Left ventricle myocardium inferior (tissue), 1 donor: ENCODE data around the gene THOC6. TPM values are rescaled to one million over a fixed set of nuclear protein-coding genes. Genes with fewer than 3 reads are reported as not detected.
A peak's percentile ranks its signal among the peaks of the same experiment; 100 is the strongest.

Experiments used
- DNase-seq: peaks from one replicate; pipeline ENCODE4 v3.0.0-alpha.2; 2020
- H3K27ac ChIP-seq: fragments of 200-600 bp; replicated peaks from 2 replicates; pipeline ENCODE4 v1.8.0; 2021
- H3K27me3 ChIP-seq: fragments of 200-600 bp; 2 replicates; pipeline ENCODE4 v1.8.0; 2021; ENCODE audit warnings: low read depth
- H3K36me3 ChIP-seq: fragments of 200-600 bp; 2 replicates; pipeline ENCODE4 v1.8.0; 2021
- H3K4me1 ChIP-seq: fragments of 200-600 bp; 2 replicates; pipeline ENCODE4 v1.8.0; 2021
- H3K4me3 ChIP-seq: fragments of 200-600 bp; 2 replicates; pipeline ENCODE4 v1.8.0; 2021; ENCODE audit warnings: mild to moderate bottlenecking, moderate library complexity
- H3K9me3 ChIP-seq: fragments of 200-600 bp; replicated peaks from 2 replicates; pipeline ENCODE4 v1.8.0; 2021
- intact Hi-C: fragments of 100-400 bp; cut with micrococcal nuclease; formaldehyde crosslinking; loops from one replicate; pipeline ENCODE4 v1.11.0; 2022
- total RNA-seq: library from RNA; stranded (reverse); fragmentation: NEBNext Ultra II Directional; extraction: Animal tissue kit (Norgen Biotek cat#: 25700); gene quantifications from one replicate; pipeline ENCODE4 v1.2.1, GENCODE V29; 2021
- TF ChIP-seq, protein P1 (sequence below): fragments of 200-600 bp; IDR thresholded peaks from 2 replicates; pipeline ENCODE4 v1.8.0; 2021; ENCODE audit warnings: antibody characterized with exemption, mild to moderate bottlenecking, borderline replicate concordance
- donor health status: DM: no; HTN: yes; CAD: no; lungs with severe emphysema.

THOC6 gene
- total RNA-seq, 1 donor from 2014 or later = 9.1 TPM

DNA sequence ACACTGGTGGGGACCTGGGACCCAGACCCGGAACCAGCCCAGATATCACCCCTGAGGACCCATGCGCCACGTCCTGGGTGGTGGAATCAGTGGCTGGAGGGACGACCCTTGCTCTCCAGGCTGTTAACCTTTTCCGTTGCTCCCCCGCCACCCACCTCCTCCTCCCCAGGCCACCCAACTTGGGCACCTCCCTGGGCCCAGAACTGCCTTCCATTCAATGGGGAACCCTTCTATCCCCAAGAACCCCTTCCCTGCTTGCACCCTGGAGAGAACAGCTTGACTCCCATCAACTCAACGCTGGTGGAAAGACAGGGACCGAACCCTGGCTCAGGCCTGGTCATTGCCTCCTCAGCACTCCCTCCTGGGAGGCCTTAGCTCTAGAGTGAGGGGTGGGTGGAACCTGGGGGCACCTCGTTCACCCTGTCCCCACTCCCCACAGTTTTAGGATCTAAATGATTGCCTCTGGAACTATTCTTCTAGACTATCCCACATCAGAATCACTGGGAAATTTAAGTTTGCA, 35.9 kb downstream of the THOC6 start:
- Histone ChIP-seq H3K4me1 (peaks cover 39% of the 10 kb centered on the region), H3K27me3 (no peaks in the 10 kb centered on the region), H3K27ac (peak overlapping the region; percentile 90), H3K4me3 (peak overlapping the region; percentile 98), H3K36me3 (no peaks in the 10 kb centered on the region), H3K9me3 (no peaks in the 10 kb centered on the region)
- TF ChIP-seq, protein P1, sequence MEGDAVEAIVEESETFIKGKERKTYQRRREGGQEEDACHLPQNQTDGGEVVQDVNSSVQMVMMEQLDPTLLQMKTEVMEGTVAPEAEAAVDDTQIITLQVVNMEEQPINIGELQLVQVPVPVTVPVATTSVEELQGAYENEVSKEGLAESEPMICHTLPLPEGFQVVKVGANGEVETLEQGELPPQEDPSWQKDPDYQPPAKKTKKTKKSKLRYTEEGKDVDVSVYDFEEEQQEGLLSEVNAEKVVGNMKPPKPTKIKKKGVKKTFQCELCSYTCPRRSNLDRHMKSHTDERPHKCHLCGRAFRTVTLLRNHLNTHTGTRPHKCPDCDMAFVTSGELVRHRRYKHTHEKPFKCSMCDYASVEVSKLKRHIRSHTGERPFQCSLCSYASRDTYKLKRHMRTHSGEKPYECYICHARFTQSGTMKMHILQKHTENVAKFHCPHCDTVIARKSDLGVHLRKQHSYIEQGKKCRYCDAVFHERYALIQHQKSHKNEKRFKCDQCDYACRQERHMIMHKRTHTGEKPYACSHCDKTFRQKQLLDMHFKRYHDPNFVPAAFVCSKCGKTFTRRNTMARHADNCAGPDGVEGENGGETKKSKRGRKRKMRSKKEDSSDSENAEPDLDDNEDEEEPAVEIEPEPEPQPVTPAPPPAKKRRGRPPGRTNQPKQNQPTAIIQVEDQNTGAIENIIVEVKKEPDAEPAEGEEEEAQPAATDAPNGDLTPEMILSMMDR = no peak
- intact Hi-C loops = loop anchor here (10.0 kb wide), 1 partner anchor 65 kb away; no protein-coding TSS in a partner anchor
- DNase-seq = no peak

DNA sequence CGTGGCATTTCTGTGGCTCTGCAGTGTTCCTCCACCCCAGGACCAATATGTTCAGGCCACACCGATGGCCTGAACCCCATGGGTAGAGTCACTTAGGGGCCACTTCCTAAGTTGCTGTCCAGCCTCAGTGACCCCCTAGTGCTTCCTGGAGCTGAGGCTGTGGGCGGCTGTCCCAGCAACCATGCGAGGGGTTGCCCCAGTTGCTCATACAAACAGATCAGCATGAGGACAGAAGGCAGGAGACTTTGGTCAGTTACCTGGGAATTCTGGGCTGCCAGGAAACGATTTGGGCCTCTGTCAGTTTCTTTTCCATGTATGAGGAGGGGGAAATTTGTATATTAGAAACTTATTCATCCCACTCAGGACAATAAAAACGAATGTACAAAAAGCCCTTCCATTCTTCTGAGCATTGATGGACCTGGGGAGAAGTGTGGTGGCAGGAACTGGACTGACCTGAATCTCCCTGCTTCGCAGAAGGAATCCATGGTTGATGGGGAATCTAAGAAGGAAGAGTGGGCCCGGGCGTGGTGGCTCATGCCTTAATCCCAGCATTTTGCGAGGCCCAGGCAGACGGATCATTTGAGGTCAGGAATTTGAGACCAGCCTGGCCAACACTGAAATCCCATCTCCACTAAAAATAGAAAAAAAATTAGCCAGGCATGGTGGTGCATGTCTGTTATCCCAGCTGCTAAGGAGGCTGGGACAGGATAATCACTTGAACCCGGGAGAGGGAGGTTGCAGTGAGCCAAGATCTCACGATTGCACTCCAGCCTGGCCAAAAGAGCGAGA, 36.7 kb downstream of the THOC6 start:
- Histone ChIP-seq H3K4me1 (peaks cover 45% of the 10 kb centered on the region), H3K4me3 (no peak overlapping the region), H3K36me3 (no peaks in the 10 kb centered on the region), H3K27me3 (no peaks in the 10 kb centered on the region), H3K9me3 (no peaks in the 10 kb centered on the region), H3K27ac (peak overlapping the region; percentile 90)
- no peak for DNase-seq
- TF ChIP-seq, protein P1 = no peak
- intact Hi-C loops = no loop called here

DNA sequence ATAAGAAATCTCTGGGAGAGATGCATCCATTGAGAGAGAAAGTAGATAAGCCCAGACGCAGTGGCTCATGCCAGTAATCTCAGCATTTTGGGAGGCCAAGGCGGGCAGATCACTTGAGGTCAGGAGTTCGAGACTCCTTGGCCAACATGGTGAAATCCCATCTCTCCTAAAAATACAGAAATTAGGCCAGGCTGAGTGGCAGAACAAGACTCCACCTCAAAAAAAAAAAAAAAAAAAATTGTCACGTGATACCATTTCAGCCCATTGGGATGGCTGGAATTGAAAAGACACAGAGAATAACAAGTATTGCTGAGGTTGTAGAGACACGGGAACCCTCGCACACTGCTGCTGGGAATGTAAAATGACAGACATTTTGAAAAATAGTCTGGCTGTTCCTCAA, 38.7 kb downstream of the THOC6 start:
- TF ChIP-seq, protein P1 = no peak
- peaks cover 53% of the 10 kb centered on the region for H3K4me1 ChIP-seq
- no peaks in the 10 kb centered on the region for H3K27me3 ChIP-seq
- H3K27ac ChIP-seq = no peak overlapping the region
- no peak overlapping the region for H3K4me3 ChIP-seq
- H3K36me3 ChIP-seq = no peaks in the 10 kb centered on the region
- DNase-seq = no peak
- H3K9me3 ChIP-seq = no peaks in the 10 kb centered on the region
- intact Hi-C loops = no loop called here

DNA sequence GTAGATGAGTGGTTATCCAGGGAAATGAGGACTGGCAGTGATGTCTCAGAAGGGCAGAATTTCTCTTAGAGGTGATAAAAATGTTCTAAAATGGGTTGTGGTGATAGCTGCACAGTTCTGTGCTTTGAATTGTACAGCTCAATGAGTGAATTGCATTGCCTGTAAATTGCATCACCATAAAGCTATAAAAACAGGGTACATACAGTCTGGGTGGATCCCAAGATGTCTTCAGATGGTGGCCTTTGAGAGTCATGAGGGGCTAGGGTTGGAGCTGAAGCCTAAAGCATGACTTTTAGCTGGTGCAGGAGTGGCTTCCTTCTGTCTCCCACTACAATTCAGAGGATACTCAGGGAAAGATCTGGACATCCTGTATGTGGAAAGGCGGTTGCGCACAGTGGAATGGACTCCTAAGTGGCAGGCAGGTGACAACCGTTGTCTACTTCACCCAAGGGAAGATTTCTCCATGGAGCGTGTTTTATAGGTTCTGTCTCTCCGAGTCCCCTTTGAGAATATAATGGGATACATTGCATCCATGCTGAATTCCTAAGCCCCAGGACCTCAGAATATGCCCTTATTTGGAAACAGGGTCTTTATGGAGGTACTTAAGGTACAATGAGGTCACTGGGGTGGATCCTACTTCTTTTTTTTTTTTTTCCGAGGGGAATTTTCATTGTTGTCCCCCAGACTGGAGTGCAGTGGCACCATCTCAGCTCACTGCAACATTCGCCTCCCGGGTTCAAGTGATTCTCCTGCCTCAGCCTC, 40.0 kb downstream of the THOC6 start:
- no peaks in the 10 kb centered on the region for H3K9me3 ChIP-seq
- H3K4me1 ChIP-seq = peaks cover 51% of the 10 kb centered on the region
- no peaks in the 10 kb centered on the region for H3K27me3 ChIP-seq
- intact Hi-C loops = no loop called here
- H3K27ac ChIP-seq = peak overlapping the region; percentile 80
- DNase-seq = no peak
- H3K36me3 ChIP-seq = peaks cover 9% of the 10 kb centered on the region
- no peak overlapping the region for H3K4me3 ChIP-seq
- TF ChIP-seq, protein P1 = no peak

DNA sequence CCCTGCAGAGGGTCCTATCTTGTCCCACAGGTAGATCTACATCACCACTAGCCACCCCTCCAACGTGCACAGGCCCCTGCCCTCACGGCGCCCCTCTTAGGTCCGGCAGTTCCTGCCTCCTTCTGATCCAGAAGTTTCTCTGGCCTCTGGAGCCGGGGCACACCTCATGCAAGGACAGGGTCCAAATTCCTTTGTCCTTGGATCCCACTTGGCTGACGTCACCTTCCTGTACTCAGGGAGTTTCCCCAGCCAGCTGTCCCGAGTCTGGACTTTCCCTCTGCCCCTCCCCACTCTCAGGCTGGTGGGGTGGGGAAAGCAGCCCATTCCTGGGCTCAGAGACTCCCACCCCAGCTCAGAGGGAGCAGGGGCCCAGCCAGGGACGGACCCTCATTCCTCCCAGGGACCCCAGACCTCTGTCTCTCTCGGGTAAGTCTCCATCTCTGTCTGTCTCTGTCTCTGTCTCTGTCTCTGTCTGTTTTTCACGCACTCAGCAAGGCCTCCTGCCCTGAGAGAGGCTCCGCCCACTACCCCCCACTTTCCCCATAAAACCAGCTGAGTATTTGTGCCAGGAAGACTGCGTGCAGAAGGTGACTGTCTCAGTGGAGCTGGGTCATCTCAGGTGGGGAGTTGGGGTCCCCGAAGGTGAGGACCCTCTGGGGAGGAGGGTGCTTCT, 41.4 kb downstream of the THOC6 start, which contains the start of gene IL32:
Gene IL32, plus strand, starts transcription at position 572 of the 673 bp plus-strand sequence. CDS start 172 bp downstream, outside the sequence.
- TF ChIP-seq, protein P1 = no peak
- DNase-seq = peak; percentile 61
- peak within 1 kb of the TSS; percentile 80 for H3K27ac ChIP-seq
- H3K4me3 ChIP-seq = peak within 1 kb of the TSS; percentile 69
- no peaks in the 10 kb centered on the region for H3K27me3 ChIP-seq
- peaks cover 38% of the 10 kb centered on the region for H3K4me1 ChIP-seq
- peaks cover 9% of the 10 kb centered on the region for H3K36me3 ChIP-seq
- no peaks in the 10 kb centered on the region for H3K9me3 ChIP-seq
- intact Hi-C loops = no loop called here
